Brain microvascular endothelial cell (primary cell): Measurements from ENCODE around the gene CXCR6.

Experiments used
- DNase-seq: peaks from one replicate; pipeline ENCODE4 v3.0.0-alpha.2; 2020
- H3K27ac ChIP-seq: fragments of 250-450 bp; sonication (Bioruptor Pico); 2 replicates; pipeline ENCODE4 v1.5.1; 2020; ENCODE audit warnings: mild to moderate bottlenecking, moderate library complexity
- H3K27me3 ChIP-seq: fragments of 250-450 bp; sonication (Bioruptor Pico); replicated peaks from 2 replicates; pipeline ENCODE4 v1.5.1; 2020; ENCODE audit warnings: mild to moderate bottlenecking
- H3K36me3 ChIP-seq: fragments of 250-450 bp; sonication (Bioruptor Pico); replicated peaks from 2 replicates; pipeline ENCODE4 v1.5.1; 2020; ENCODE audit warnings: mild to moderate bottlenecking
- H3K4me3 ChIP-seq: 2 replicates; pipeline ENCODE4 v1.5.1; 2011; ENCODE audit warnings: low read depth, mild to moderate bottlenecking, control low read depth, low read length, moderate library complexity
- CTCF ChIP-seq: IDR thresholded peaks from 2 replicates; pipeline ENCODE4 v1.5.1; 2011; ENCODE audit warnings: low read depth, mild to moderate bottlenecking, moderate library complexity, low read length, control low read depth, inconsistent platforms; ENCODE audit errors: missing control alignments
- in situ Hi-C: cut with HindIII; loops from 2 replicates; pipeline ENCODE4 v1.10.0; 2017; ENCODE audit warnings: low sequenced_read_pairs, low pct_ligation_motif_present

The CXCR6 gene

GRCh38 chr3:45984331-45985312, 41.4 kb downstream of the CXCR6 start:
- Histone ChIP-seq H3K4me3 (no peak overlapping the region), H3K36me3 (peaks cover 4% of the 10 kb centered on the region), H3K27me3 (no peaks in the 10 kb centered on the region), H3K27ac (no peak overlapping the region)
- no peak for DNase-seq
- in situ Hi-C loops = no loop called here
- TF ChIP-seq CTCF = no peak

- no peak for DNase-seq
- H3K4me3 ChIP-seq = no peak overlapping the region
- TF ChIP-seq CTCF = no peak
- in situ Hi-C loops = no loop called here
- peaks cover 4% of the 10 kb centered on the region for H3K36me3 ChIP-seq
- no peaks in the 10 kb centered on the region for H3K27me3 ChIP-seq
- H3K27ac ChIP-seq = peak overlapping the region; percentile 60
These were observed 42.5 kb downstream of the CXCR6 start for GRCh38 chr3:45985532-45986302.

GRCh38 chr3:45986303-45986982, 43.2 kb downstream of the CXCR6 start:
- in situ Hi-C loops = no loop called here
- no peak for TF ChIP-seq CTCF
- H3K4me3 ChIP-seq = no peak overlapping the region
- H3K27me3 ChIP-seq = no peaks in the 10 kb centered on the region
- peak; percentile 73 for DNase-seq
- peak overlapping the region; percentile 60 for H3K27ac ChIP-seq
- peaks cover 4% of the 10 kb centered on the region for H3K36me3 ChIP-seq

GRCh38 chr3:45987368-45988291, 44.4 kb downstream of the CXCR6 start:
- no peak for DNase-seq
- H3K36me3 ChIP-seq = peaks cover under 1% of the 10 kb centered on the region
- no peak for TF ChIP-seq CTCF
- in situ Hi-C loops = no loop called here
- H3K4me3 ChIP-seq = no peak overlapping the region
- H3K27me3 ChIP-seq = no peaks in the 10 kb centered on the region
- H3K27ac ChIP-seq = no peak overlapping the region

- Histone ChIP-seq H3K4me3 (no peak overlapping the region), H3K36me3 (no peaks in the 10 kb centered on the region), H3K27ac (no peak overlapping the region), H3K27me3 (no peaks in the 10 kb centered on the region)
- no peak for TF ChIP-seq CTCF
- DNase-seq = no peak
- in situ Hi-C loops = no loop called here
These were observed 45.1 kb downstream of the CXCR6 start for GRCh38 chr3:45988362-45988761.
